MCF 10A (cell line): ENCODE results near the gene B4GALT7. TPM values are rescaled to one million over a fixed set of nuclear protein-coding genes. Genes with fewer than 3 reads are reported as not detected.
A peak's percentile ranks its signal among the peaks of the same experiment; 100 is the strongest.
"Not testable (repeated sequence)": the region's sequence is repeated elsewhere in the genome, so short reads cannot be mapped to it uniquely, and the experiment has no call there.

Experiments used
- BruUV-seq: library from RNA; stranded (reverse); fragments of 400-500 nt; replicated peaks from 2 replicates; lab custom pipeline; 2021; lab: Mats Ljungman, UMichigan
- CTCF ChIA-PET: fragments of 300-600 bp; sonication (Branson Sonifier 250); formaldehyde crosslinking; extraction: SDS; loops from one replicate; lab custom pipeline; 2021; ENCODE audit warnings: antibody characterized with exemption, inconsistent platforms; lab: Yijun Ruan, JAX
- POLR2A ChIA-PET: fragments of 300-600, 350-650 bp; sonication (Branson Sonifier 250); formaldehyde crosslinking; extraction: SDS; loops from one replicate; lab custom pipeline; 2020; ENCODE audit warnings: antibody characterized with exemption, inconsistent platforms; lab: Yijun Ruan, JAX
- DNase-seq: peaks from one replicate; pipeline ENCODE4 v3.0.0-alpha.2; 2018; ENCODE audit not compliant: unreplicated experiment
- H3K27ac Mint-ChIP-seq: one replicate; pipeline ENCODE4 v1.8.0; 2022; ENCODE audit warnings: mild to moderate bottlenecking, low read depth, mixed read lengths; ENCODE audit not compliant: unreplicated experiment
- H3K27me3 Mint-ChIP-seq: one replicate; pipeline ENCODE4 v1.8.0; 2022; ENCODE audit warnings: mixed read lengths; ENCODE audit not compliant: insufficient read depth, unreplicated experiment
- H3K36me3 Mint-ChIP-seq: one replicate; pipeline ENCODE4 v1.8.0; 2022; ENCODE audit warnings: mild to moderate bottlenecking, moderate library complexity, mixed read lengths; ENCODE audit not compliant: insufficient read depth, unreplicated experiment
- H3K4me1 Mint-ChIP-seq: one replicate; pipeline ENCODE4 v1.8.0; 2022; ENCODE audit warnings: mixed read lengths; ENCODE audit not compliant: insufficient read depth, unreplicated experiment
- H3K4me3 Mint-ChIP-seq: one replicate; pipeline ENCODE4 v1.8.0; 2022; ENCODE audit warnings: mild to moderate bottlenecking, moderate library complexity, mixed read lengths; ENCODE audit not compliant: unreplicated experiment
- H3K9me3 Mint-ChIP-seq: one replicate; pipeline ENCODE4 v1.8.0; 2022; ENCODE audit warnings: mixed read lengths; ENCODE audit not compliant: unreplicated experiment
- intact Hi-C: fragments of 100-400 bp; cut with micrococcal nuclease; formaldehyde crosslinking; loops from 2 replicates; pipeline ENCODE4 v1.14.1; 2022
- total RNA-seq: library from RNA; stranded (reverse); gene quantifications from 2 replicates; pipeline ENCODE4 v1.2.3, GENCODE V29; 2022

B4GALT7 gene
- total RNA-seq, 1 experiment from 2014 or later = 38.8 TPM

- H3K4me1 Mint-ChIP-seq, DNase-seq, H3K27ac Mint-ChIP-seq, BruUV-seq, H3K36me3 Mint-ChIP-seq, H3K27me3 Mint-ChIP-seq, intact Hi-C loops, POLR2A ChIA-PET, H3K4me3 Mint-ChIP-seq, CTCF ChIA-PET, H3K9me3 Mint-ChIP-seq: not testable (repeated sequence)
Observed at GRCh38 chr5:177651235-177651634, 51.3 kb downstream of the B4GALT7 start.

GRCh38 chr5:177657846-177658245, 57.9 kb downstream of the B4GALT7 start:
- H3K27me3 Mint-ChIP-seq, H3K9me3 Mint-ChIP-seq, POLR2A ChIA-PET, H3K27ac Mint-ChIP-seq, intact Hi-C loops, H3K4me1 Mint-ChIP-seq, H3K4me3 Mint-ChIP-seq, BruUV-seq, CTCF ChIA-PET, H3K36me3 Mint-ChIP-seq: not testable (repeated sequence)
- DNase-seq = peak; percentile 30

DNA sequence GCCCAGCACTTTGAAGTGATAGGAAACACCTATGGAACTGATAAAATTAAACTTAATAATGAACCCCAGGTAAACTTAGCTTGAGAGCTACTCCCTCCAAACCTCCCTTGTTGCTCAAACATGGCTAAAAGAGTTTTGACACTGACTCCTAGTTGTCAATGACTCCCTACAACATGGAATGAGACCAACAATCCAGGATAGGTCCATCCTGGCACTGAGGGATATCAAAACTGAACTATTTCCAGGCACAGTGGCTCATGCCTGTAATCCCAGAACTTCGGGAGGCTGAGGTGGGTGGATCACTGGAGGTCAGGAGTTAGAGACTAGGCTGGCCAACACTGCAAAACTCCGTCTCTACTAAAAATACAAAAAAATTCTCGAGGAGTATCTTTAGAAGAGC, 58.6 kb downstream of the B4GALT7 start:
- H3K9me3 Mint-ChIP-seq, DNase-seq, H3K4me3 Mint-ChIP-seq, H3K27me3 Mint-ChIP-seq, POLR2A ChIA-PET, BruUV-seq, H3K4me1 Mint-ChIP-seq, H3K36me3 Mint-ChIP-seq, CTCF ChIA-PET, intact Hi-C loops, H3K27ac Mint-ChIP-seq: not testable (repeated sequence)

Other genes starting within 250 kb of the B4GALT7 start
- 221 and 279 TPM in 2 replicates for gene LMAN2, start 248.5 kb upstream of the B4GALT7 start, total RNA-seq
- 7.8 and 12.6 TPM in 2 replicates for gene RGS14, start 242.2 kb upstream of the B4GALT7 start, total RNA-seq
- gene SLC34A1, start 215.7 kb upstream of the B4GALT7 start, total RNA-seq = not detected in 2 replicates
- gene PFN3, start 199.5 kb upstream of the B4GALT7 start, total RNA-seq = not detected in 2 replicates
- gene F12, start 190.6 kb upstream of the B4GALT7 start, total RNA-seq = 13.6 and 16.5 TPM in 2 replicates
- 45.2 and 52.0 TPM in 2 replicates for gene GRK6, start 173.5 kb upstream of the B4GALT7 start, total RNA-seq
- 15.0 and 23.2 TPM in 2 replicates for gene PRR7, start 153.3 kb upstream of the B4GALT7 start, total RNA-seq
- 149 and 165 TPM in 2 replicates for gene DBN1, start 126.5 kb upstream of the B4GALT7 start, total RNA-seq
- 164 and 257 TPM in 2 replicates for gene PDLIM7, start 102.5 kb upstream of the B4GALT7 start, total RNA-seq
- 5.4 and 6.0 TPM in 2 replicates for gene DOK3, start 90.3 kb upstream of the B4GALT7 start, total RNA-seq
- 125 and 135 TPM in 2 replicates for gene DDX41, start 83.2 kb upstream of the B4GALT7 start, total RNA-seq
- gene FAM193B, start 45.6 kb upstream of the B4GALT7 start, total RNA-seq = 73.5 and 80.4 TPM in 2 replicates
- gene TMED9, start 7.9 kb upstream of the B4GALT7 start, total RNA-seq = 301 and 365 TPM in 2 replicates
- gene FAM153A, start 182.8 kb downstream of the B4GALT7 start, total RNA-seq = not detected in 2 replicates